Mucosa of descending colon (tissue), 3 donors: ENCODE results near the gene SPTAN1. TPM values are rescaled to one million over a fixed set of nuclear protein-coding genes. Genes with fewer than 3 reads are reported as not detected.

Experiments used
- ATAC-seq: fragments of 200-7000 bp; cut with Tn5 transposase; one replicate; pipeline ENCODE4 v1.9.1; 2020; ENCODE audit warnings: mild to moderate bottlenecking, moderate library complexity
- DNase-seq, 3 donors: peaks; one replicate each; pipeline ENCODE4 v3.0.0-alpha.2; 2020
- H3K36me3 ChIP-seq: fragments of 200-600 bp; one replicate; pipeline ENCODE4 v1.8.0; 2021; ENCODE audit warnings: low read depth, mild to moderate bottlenecking
- H3K4me1 ChIP-seq: fragments of 200-600 bp; one replicate; pipeline ENCODE4 v1.8.0; 2021; ENCODE audit warnings: low read depth, mild to moderate bottlenecking
- H3K4me3 ChIP-seq: fragments of 200-600 bp; one replicate; pipeline ENCODE4 v1.8.0; 2021; ENCODE audit warnings: mild to moderate bottlenecking
- H3K9me3 ChIP-seq: fragments of 200-600 bp; one replicate; pipeline ENCODE4 v1.8.0; 2021; ENCODE audit warnings: mild to moderate bottlenecking
- intact Hi-C, 2 donors: fragments of 100-400 bp; cut with DNase I in 1 of 2; cut with micrococcal nuclease in 1 of 2; formaldehyde crosslinking; loops; one replicate each; pipeline versions ENCODE4 v1.11.0 to v1.11.1; 2022; cut with DNase I, micrococcal nuclease
- total RNA-seq, 3 donors: library from RNA; stranded (reverse); fragmentation: NEBNext Ultra II Directional in 2 of 3; extraction: Animal tissue kit (Norgen Biotek cat#: 25700) in 2 of 3; gene quantifications; one replicate each; pipeline versions ENCODE4 v1.2.1 to v1.2.4, GENCODE V29; 2021 to 2023
- TF ChIP-seq, protein P1 (sequence below): fragments of 200-600 bp; IDR thresholded peaks from one replicate; pipeline ENCODE4 v1.8.0; 2022; ENCODE audit warnings: antibody characterized with exemption, mild to moderate bottlenecking
- donor health status: DM: no; HTN: no; CAD: no; lungs with moderate emphysema.
- donor health status: DM: no; HTN: no; CAD: no.
- donor health status: DM: no; HTN: yes; CAD: no.

The SPTAN1 gene
- total RNA-seq, 3 donors from 2014 or later: 235 to 322 (median 321) TPM

DNA sequence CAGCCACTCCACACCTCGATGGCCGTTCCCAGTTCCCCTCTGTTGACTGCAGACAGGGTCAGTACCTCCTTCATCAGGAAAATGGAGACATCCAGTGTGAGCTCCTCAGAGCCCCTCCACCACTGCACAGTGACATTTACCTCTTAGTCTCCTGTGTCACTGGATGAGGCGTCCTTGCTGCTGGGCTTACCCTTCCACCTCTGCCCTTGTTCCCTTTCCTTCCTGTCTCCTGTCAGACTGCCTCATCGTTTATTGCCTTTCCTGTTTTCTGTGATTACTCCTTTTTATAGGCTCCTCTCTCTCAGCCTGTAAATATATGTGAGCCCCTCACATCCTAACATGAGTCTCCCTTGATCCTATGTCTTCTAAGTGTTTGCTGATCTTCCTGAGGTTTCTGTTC, 23.2 kb upstream of the SPTAN1 start:
- H3K4me3 ChIP-seq: no peak overlapping the region
- TF ChIP-seq, protein P1, sequence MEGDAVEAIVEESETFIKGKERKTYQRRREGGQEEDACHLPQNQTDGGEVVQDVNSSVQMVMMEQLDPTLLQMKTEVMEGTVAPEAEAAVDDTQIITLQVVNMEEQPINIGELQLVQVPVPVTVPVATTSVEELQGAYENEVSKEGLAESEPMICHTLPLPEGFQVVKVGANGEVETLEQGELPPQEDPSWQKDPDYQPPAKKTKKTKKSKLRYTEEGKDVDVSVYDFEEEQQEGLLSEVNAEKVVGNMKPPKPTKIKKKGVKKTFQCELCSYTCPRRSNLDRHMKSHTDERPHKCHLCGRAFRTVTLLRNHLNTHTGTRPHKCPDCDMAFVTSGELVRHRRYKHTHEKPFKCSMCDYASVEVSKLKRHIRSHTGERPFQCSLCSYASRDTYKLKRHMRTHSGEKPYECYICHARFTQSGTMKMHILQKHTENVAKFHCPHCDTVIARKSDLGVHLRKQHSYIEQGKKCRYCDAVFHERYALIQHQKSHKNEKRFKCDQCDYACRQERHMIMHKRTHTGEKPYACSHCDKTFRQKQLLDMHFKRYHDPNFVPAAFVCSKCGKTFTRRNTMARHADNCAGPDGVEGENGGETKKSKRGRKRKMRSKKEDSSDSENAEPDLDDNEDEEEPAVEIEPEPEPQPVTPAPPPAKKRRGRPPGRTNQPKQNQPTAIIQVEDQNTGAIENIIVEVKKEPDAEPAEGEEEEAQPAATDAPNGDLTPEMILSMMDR: no peak
- H3K9me3 ChIP-seq: no peaks in the 10 kb centered on the region
- H3K4me1 ChIP-seq: peaks cover 2% of the 10 kb centered on the region
- H3K36me3 ChIP-seq: peaks cover 23% of the 10 kb centered on the region
- DNase-seq (no peak), ATAC-seq (no peak)
- intact Hi-C loops: no loop called here

DNA sequence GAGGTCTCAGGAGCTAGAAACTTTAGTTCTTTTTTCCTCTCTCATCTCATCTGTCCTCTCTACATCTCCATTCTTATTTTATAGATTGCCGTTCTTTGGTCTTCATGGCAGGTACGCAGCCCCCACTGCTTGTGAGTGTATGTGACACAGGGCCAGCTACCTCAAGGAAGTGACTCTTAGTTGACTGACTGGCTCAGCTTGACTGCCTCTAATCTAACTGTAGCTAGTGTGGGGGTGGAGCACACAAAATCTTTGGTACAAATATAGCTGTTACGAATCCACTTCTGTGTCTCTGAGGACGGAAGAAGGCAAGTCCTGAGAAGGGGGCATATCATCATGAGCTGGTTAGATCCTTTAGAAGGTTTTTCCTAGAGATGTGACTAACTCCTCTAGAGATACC, 19.8 kb upstream of the SPTAN1 start:
- TF ChIP-seq, protein P1: no peak
- intact Hi-C loops: no loop called here
- no peaks in the 10 kb centered on the region for H3K36me3 ChIP-seq

DNA sequence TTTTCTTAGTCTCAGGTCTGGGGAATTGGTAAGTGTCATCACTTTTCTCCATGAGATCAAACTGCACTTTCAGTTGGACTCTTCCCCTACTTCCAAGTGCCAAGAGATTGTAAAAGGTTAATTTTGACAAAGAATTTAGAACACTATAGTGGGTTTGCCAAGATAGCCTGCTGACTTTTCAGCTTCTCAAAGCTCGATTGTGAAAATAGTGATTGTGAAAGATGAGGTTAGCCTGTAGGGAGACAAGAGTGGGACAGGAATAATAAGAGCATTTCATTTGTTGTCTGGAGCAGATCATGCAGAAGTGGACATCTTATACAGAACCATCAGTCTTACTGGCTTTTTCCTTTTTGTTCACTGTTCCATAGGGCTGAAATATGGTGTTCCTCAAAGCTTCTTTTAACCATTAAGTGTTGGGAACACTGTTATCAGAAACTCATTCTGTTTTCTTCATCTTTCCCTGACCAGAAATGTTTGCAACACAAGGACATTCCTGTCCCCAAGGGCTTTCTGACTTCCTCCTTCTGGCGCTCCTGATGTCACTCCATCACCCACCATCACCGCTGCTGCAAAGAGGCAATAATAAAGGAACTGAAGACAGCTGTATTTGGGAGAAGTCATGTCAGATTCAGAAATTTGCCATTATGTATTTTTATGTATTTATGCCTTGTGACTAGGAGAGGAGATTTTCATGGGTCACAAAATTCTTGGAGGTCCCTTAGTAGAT, 11.6 kb upstream of the SPTAN1 start:
- Histone ChIP-seq H3K36me3 (no peaks in the 10 kb centered on the region), H3K4me3 (no peak overlapping the region), H3K4me1 (no peaks in the 10 kb centered on the region), H3K9me3 (no peaks in the 10 kb centered on the region)
- intact Hi-C loops: no loop called here
- no peak for ATAC-seq
- DNase-seq: no peak
- TF ChIP-seq, protein P1: no peak

More for the DNA sequence above, 19.8 kb upstream of the SPTAN1 start:
- Histone ChIP-seq H3K4me3 (no peak overlapping the region), H3K9me3 (no peaks in the 10 kb centered on the region), H3K4me1 (no peaks in the 10 kb centered on the region)
- ATAC-seq (no peak), DNase-seq (no peak)

DNA sequence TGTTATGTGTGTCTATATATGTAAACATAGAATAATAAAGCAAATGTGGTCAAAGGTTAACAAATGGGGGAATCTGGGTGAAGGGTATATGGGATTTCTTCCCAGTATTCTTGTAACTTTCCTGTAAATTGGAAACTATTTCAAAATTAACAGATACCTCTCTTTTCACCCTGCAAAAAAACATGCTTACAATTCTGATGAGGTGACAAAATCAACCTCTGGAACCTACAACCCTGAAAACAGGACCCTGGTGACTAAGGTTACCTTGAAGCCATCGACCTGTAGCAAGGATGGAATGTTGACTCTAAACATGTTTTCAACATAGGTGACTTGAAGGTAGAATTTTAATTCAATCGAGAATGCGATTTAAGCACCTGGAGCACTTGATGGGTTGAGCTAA, 5.9 kb upstream of the SPTAN1 start:
- TF ChIP-seq, protein P1: no peak
- DNase-seq (no peak), ATAC-seq (no peak)
- intact Hi-C loops: no loop called here
- Histone ChIP-seq H3K36me3 (no peaks in the 10 kb centered on the region), H3K4me1 (peaks cover under 1% of the 10 kb centered on the region), H3K9me3 (no peaks in the 10 kb centered on the region), H3K4me3 (no peak overlapping the region)

DNA sequence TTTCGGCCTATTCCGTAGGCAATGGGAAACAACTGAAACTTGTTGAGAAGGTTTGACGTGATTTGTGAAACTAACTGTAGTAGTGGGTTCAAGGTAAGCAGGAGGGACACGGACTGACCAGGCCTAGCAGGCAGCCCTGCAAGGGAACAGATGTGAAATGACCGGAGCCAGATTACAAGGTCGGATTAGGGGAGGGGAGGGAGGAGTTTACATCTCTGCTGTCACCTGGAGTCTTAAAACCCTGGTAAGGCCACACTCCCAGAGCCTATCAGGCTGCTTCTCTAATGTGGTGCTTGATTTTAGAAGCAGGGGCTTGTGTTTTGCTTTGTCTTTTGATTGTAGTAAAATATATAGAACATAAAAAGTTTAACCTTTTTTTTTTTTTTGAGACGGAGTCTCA, 3.5 kb upstream of the SPTAN1 start:
- H3K36me3 ChIP-seq: no peaks in the 10 kb centered on the region
- TF ChIP-seq, protein P1: no peak
- DNase-seq: no peak
- no peak overlapping the region for H3K4me3 ChIP-seq
- ATAC-seq: no peak
- peaks cover 4% of the 10 kb centered on the region for H3K4me1 ChIP-seq
- intact Hi-C loops: no loop called here
- H3K9me3 ChIP-seq: no peaks in the 10 kb centered on the region

DNA sequence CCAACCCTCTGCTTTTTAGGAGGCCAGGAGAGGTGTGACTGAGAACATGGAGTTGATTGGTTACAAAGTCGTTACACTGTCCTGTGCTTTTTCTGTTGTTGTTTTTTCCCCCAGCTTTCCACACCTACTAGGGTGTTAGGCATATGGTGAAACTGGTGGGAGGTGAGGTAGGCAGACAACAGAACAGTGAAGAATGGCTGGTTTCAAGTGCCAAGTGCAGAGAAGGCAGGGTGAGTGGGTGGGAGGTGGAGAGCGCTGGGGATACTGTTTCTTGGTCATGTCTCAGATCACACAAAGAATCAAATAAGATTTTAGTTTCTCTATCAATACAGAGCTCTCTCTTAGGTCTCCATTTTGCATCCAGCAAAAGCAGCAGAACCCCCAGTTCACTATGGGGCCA, 2.2 kb upstream of the SPTAN1 start:
- no peak for DNase-seq

More for the DNA sequence above, 2.2 kb upstream of the SPTAN1 start:
- Histone ChIP-seq H3K4me3 (no peak overlapping the region), H3K36me3 (no peaks in the 10 kb centered on the region), H3K9me3 (no peaks in the 10 kb centered on the region), H3K4me1 (peaks cover 17% of the 10 kb centered on the region)
- TF ChIP-seq, protein P1: no peak
- no peak for ATAC-seq
- intact Hi-C loops: no loop called here
